Fibroblast of skin of left biceps (primary cell): ENCODE measurements around the gene TUT1.
"Not testable (repeated sequence)": the region's sequence is repeated elsewhere in the genome, so short reads cannot be mapped to it uniquely, and the experiment has no call there.

Source experiments
- DNase-seq, 2 experiments: peaks; one replicate each; pipeline ENCODE4 v3.0.0-alpha.2; 2013; ENCODE audit warnings: low read depth in 2 of 2

Gene TUT1, protein sequence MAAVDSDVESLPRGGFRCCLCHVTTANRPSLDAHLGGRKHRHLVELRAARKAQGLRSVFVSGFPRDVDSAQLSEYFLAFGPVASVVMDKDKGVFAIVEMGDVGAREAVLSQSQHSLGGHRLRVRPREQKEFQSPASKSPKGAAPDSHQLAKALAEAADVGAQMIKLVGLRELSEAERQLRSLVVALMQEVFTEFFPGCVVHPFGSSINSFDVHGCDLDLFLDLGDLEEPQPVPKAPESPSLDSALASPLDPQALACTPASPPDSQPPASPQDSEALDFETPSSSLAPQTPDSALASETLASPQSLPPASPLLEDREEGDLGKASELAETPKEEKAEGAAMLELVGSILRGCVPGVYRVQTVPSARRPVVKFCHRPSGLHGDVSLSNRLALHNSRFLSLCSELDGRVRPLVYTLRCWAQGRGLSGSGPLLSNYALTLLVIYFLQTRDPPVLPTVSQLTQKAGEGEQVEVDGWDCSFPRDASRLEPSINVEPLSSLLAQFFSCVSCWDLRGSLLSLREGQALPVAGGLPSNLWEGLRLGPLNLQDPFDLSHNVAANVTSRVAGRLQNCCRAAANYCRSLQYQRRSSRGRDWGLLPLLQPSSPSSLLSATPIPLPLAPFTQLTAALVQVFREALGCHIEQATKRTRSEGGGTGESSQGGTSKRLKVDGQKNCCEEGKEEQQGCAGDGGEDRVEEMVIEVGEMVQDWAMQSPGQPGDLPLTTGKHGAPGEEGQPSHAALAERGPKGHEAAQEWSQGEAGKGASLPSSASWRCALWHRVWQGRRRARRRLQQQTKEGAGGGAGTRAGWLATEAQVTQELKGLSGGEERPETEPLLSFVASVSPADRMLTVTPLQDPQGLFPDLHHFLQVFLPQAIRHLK

GRCh38 chr11:62591448-62592145 lies at the start of gene TUT1:
TUT1 (minus strand) TSS chr11:62591523; CDS start chr11:62591485, 38 bp downstream.
- peak; percentile 95 to 96 for DNase-seq

- no peak for DNase-seq
Measured at GRCh38 chr11:62632492-62632891, 41.2 kb upstream of the TUT1 start.

GRCh38 chr11:62627713-62628112 lies 36.4 kb upstream of the TUT1 start:
- no peak for DNase-seq

- DNase-seq = no peak
Measured at GRCh38 chr11:62622476-62623089, 31.3 kb upstream of the TUT1 start.

DNA sequence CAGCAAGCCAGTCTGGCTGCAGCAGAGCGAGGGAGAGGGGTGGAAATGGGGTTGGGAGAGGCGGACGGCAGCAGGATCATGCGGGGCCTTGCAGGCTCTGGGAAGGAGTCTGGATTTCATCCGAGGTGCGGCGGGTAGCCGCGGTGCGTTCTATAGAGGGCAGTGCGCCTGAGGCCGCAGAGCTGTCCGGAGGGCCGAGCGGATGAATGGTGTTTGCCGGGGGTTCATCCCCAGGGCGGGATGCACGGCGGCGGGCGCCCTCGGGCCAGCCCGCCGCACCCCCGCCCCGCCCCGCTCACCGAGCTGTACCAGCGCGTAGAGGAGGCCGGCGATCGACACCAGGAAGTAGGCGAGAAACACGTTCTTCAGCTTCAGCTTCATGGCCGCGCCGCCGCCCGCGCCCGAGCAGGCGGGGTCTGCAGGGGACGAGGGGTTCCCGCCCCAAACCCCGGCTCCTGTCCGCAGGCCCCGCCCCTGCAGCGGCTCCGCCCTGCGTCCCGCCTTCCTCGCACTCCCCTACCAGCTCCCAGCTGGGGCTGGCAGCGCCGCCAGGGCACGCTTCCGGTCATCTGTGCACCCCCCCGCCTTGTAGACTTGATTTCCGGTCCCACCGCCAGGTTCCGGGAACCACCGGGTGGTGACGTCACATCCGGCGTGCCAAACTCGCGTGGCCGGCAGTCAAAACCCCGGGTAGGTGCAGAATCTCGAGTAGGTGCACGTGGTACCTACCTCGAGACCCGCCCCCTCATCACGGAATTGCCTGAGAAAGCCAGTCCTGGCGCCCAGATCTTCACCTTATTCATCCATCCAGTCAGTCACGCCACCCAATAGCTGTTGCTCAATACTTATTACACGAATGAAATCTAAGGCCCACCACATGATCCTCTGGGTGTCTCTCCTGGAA lies 30.5 kb upstream of the TUT1 start, which contains the start of gene B3GAT3:
TSS of gene B3GAT3 (minus strand) at position 420 of the 904 bp plus-strand sequence. CDS start at position 381, 39 bp downstream.
- peak; percentile 81 to 87 for DNase-seq

DNA sequence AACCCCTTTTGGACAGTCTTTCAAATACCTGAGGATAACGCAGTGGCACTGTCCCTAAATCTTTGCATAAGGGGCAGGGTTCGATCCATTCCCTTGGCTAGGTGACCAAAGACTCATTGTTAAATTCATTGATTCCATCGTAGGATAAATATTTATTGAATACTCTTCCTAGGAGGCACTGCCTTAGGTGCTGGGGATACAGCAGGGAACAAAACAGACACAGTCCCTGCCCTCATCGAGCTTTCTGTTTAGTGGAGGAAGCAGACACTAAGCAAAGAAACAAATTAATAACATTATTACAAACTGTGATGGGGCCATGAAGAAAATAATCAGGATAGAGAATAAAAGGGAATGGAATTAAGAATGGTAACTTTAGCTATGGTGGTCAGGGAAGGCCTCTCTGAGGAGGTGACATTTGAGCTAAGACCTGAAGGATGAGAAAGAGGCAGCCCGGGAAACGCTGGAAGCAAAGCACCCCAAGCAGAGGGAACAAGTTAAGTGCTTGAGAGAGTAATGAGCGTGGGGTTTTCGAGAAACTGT lies 29.8 kb upstream of the TUT1 start:
- no peak for DNase-seq

GRCh38 chr11:62616957-62617356 lies 25.6 kb upstream of the TUT1 start:
- not testable (repeated sequence) for DNase-seq

GRCh38 chr11:62615521-62615920 lies 24.2 kb upstream of the TUT1 start:
- no peak for DNase-seq

DNA sequence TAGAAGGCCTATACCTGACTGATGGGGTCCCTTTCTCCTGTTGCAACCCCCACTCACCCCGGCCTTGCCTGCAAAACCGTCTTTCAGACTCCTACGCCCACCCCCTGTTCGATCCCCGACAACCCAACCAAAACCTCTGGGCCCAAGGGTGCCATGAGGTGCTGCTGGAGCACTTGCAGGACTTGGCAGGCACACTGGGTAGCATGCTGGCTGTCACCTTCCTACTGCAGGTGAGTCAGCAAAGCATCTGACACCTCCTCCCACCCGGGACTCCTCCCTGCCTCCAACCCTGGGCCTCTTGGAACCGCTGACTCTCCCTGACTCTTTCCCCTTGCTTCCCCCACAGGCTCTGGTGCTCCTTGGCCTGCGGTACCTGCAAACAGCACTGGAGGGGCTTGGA lies 23.0 kb upstream of the TUT1 start:
- DNase-seq = no peak

DNA sequence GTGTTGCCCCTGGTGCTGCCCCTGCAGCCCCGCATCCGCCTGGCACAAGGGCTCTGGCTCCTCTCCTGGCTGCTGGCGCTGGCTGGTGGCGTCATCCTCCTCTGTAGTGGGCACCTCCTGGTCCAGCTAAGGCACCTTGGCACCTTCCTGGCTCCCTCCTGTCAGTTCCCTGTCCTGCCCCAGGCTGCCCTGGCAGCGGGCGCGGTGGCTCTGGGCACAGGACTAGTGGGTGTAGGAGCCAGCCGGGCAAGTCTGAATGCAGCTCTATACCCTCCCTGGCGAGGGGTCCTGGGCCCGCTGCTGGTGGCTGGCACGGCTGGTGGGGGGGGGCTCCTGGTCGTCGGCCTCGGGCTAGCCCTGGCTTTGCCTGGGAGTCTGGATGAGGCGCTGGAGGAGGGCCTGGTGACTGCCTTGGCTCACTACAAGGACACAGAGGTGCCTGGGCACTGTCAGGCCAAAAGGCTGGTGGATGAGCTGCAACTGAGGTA lies 22.0 kb upstream of the TUT1 start:
- no peak for DNase-seq

- DNase-seq = peak; percentile 38 to 49
Measured at GRCh38 chr11:62612366-62613290, 21.3 kb upstream of the TUT1 start, which contains the start of the genes EML3 and ROM1. EML3 (minus strand) TSS chr11:62612775; CDS start chr11:62612457, 318 bp downstream. ROM1 (plus strand) TSS chr11:62613257; CDS start chr11:62613282, 25 bp downstream.

DNA sequence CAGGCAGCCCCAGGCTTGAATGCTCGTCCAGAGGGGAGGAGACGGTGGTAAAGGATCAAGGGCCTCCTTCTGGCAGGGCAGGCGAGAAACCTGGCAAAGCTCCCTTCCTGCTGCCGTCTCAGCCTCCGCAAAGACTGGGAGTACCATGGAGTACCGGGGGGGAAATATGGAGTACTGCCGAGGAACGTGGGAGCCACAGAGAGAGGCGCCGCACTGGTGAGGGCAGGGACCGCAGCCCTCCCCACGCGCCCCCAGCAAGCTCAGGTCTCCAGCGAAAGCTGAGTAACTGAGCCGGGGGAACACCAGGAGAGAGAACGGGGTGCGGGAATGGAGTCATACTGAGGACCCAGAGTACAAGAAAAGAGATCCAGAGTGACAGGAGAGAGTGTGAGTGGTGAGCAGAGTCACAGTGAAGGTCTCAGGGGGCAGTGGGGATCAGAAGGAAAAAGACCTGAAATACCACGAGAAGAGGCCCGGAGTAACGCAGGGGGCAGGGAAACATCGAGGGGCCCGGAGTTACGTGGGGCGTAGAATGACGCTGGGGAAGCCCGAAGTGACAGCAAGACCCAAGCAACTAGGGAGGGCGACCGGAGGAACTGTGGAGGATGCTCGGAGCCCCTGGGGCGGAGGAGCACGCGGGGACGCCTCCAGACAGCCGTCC lies 20.5 kb upstream of the TUT1 start:
- DNase-seq = no peak

DNA sequence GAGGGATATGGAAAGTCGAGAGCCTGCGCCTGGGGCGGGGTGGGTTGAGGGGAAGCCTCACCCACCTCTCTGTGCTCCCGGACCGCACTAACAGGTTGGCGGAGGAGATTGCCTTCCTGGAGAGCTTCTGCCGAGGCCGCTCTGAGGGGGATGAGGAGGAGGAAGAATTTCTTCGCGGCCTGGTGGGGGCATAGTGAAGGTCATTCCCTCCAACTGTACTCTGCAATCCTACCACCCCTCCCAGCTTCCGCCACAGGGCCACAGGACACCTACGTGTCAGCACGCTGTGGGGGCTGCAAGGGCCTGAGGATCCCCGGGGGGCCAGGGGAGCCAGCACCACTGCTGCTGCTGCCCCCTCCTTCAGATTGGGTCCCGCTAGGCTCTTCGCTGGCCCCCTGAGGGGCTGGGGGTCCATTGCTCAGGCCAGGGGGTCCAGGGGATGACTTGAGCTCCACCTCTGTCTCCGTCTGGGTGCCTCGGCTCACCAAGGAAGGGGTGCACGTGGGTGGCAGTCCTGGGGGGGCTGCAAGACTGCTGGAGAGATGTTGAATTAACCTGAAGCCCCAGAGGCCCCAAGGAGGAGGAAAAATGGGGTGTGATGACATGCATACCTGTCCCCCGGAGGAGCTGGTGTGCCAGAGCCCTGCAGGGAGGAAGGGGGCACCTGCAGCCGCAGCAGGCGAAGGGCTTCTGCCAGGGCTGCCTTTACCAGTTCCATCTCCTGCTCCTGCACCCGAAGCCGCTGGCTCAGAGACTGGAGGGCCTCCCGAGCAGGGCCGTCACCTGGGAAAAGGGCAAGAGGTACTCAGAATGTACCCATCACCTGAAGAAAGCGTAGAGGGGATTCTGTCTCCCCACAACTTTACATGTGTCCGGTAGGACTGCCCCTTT lies 19.7 kb upstream of the TUT1 start:
- DNase-seq = no peak

DNA sequence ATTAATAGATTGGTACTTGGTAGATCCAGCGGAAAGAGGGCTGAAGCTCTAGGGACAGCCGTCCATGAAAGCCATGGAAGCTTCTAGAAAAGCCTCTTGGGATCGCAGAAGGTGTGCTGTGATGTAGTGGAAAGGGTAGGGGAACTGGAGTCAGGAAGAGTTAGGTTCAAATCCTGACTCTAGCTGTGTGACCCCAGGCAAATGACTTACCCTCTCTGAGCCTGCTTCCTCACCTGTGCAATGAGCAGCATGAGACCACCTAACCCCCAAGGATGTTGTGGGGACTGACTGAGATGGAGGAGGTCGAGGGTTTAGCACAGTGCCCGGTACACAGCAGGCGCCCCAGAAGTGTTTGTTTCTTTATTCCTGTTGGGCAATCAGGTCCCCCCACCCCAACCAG lies 19.1 kb upstream of the TUT1 start:
- no peak for DNase-seq

- no peak for DNase-seq
Measured at GRCh38 chr11:62608776-62609175, 17.5 kb upstream of the TUT1 start.

- no peak for DNase-seq
Measured at GRCh38 chr11:62607714-62608113, 16.4 kb upstream of the TUT1 start.

DNA sequence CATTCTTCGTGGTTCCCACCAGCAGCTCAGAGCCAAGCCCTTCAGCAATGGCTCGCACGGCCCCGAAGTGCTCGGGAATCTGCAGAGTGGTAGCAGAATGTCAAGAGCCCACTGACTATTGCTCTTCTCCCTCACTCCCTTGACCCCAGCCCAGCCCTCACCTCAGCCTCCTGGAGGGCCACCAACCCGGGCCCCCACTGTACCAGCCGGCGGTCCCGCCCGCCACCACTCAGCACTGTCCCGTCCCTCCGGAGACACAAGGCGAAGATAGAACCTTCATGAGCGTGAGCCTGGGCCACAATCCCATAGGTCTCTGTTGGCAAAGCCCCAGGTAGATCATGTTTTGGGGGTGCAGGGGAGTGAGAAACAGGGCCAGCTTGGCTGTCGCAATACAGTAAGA lies 14.6 kb upstream of the TUT1 start:
- DNase-seq = no peak
